Breast epithelium (tissue), 4 donors: ENCODE measurements around the gene ZNF488. TPM values are rescaled to one million over a fixed set of nuclear protein-coding genes. Genes with fewer than 3 reads are reported as not detected.

ENCODE experiments used
- DNase-seq, 2 donors: peaks; one replicate each; pipeline ENCODE4 v3.0.0-alpha.2; 2019; ENCODE audit warnings: low spot score in 2 of 2
- H3K27ac ChIP-seq, 2 donors: fragments of 200-600 bp; sonication (generic) in 1 of 2; one replicate each; pipeline ENCODE4 v1.5.1; 2016 to 2019; ENCODE audit warnings: mild to moderate bottlenecking in 1 of 2
- H3K27me3 ChIP-seq, 2 donors: fragments of 200-600 bp; sonication (generic) in 1 of 2; one replicate each; pipeline versions ENCODE4 v1.5.1 to v1.6.0; 2017 to 2019; ENCODE audit warnings: control low read depth in 1 of 2, mild to moderate bottlenecking in 1 of 2
- H3K36me3 ChIP-seq: fragments of 200-600 bp; one replicate; pipeline ENCODE4 v1.5.1; 2019
- H3K4me1 ChIP-seq, 2 donors: fragments of 200-600 bp; sonication (generic); one replicate each; pipeline ENCODE4 v1.5.1; 2016 to 2019; ENCODE audit warnings: control low read depth in 1 of 2
- H3K4me3 ChIP-seq, 3 donors: fragments of 200-600 bp; sonication (generic); 1 replicate in 2 of 3; 2 replicates in 1 of 3; pipeline ENCODE4 v1.5.1; 2016 to 2019; ENCODE audit warnings: mild to moderate bottlenecking in 3 of 3, moderate library complexity in 2 of 3
- H3K9me3 ChIP-seq, 2 donors: fragments of 200-600 bp; sonication (generic) in 1 of 2; one replicate each; pipeline ENCODE4 v1.5.1; 2016 to 2019; ENCODE audit warnings: control low read depth in 1 of 2
- POLR2A ChIP-seq: fragments of 450-650 bp; IDR thresholded peaks from one replicate; pipeline ENCODE4 v1.6.1; 2016; ENCODE audit warnings: antibody characterized with exemption, mild to moderate bottlenecking, moderate library complexity
- POLR2AphosphoS5 ChIP-seq, 3 donors: sonication (generic); formaldehyde crosslinking; IDR thresholded peaks; one replicate each; pipeline ENCODE4 v1.6.1; 2017; ENCODE audit warnings: antibody characterized with exemption in 3 of 3
- intact Hi-C: fragments of 100-400 bp; cut with DNase I; formaldehyde crosslinking; loops from one replicate; pipeline ENCODE4 v1.15.1; 2023; ENCODE audit warnings: low total_unique reads
- total RNA-seq, 3 donors: library from RNA; depleted of rRNA; stranded (reverse); fragments of >200 nt; gene quantifications; one replicate each; pipeline ENCODE4 v1.1.0, GENCODE V29; 2016
- TF ChIP-seq, protein P1 (sequence below), 3 donors: fragments of 450-650 bp; IDR thresholded peaks; one replicate each; pipeline ENCODE4 v1.5.1; 2016 to 2017; ENCODE audit warnings: antibody characterized with exemption in 3 of 3, mild to moderate bottlenecking in 3 of 3, moderate library complexity in 3 of 3

The ZNF488 gene
- total RNA-seq, 3 donors from 2014 or later, result 0.44 TPM; not detected in 2

DNA sequence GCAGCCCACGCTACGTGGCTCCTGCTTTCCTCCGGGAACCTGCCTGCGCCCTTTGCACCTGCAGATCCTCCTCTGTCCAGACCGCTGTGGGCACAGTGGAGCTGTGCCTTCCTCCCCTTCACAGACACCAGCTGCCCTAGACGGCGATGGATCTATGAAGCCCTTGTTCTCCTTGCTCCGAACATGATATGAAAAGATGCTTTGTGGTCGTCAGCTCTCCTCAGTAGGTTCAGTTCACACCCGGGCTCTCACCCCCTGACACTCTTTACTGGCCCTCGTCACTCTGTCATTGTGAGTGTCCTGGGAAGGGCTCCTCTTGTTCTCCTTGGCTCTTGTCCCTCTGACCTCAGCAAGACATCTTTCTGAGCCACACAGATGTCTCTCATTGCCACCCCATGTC is 4.2 kb downstream of the ZNF488 start:
- H3K9me3 ChIP-seq, result no peaks in the 10 kb centered on the region
- no peak overlapping the region for H3K4me3 ChIP-seq
- TF ChIP-seq, protein P1, sequence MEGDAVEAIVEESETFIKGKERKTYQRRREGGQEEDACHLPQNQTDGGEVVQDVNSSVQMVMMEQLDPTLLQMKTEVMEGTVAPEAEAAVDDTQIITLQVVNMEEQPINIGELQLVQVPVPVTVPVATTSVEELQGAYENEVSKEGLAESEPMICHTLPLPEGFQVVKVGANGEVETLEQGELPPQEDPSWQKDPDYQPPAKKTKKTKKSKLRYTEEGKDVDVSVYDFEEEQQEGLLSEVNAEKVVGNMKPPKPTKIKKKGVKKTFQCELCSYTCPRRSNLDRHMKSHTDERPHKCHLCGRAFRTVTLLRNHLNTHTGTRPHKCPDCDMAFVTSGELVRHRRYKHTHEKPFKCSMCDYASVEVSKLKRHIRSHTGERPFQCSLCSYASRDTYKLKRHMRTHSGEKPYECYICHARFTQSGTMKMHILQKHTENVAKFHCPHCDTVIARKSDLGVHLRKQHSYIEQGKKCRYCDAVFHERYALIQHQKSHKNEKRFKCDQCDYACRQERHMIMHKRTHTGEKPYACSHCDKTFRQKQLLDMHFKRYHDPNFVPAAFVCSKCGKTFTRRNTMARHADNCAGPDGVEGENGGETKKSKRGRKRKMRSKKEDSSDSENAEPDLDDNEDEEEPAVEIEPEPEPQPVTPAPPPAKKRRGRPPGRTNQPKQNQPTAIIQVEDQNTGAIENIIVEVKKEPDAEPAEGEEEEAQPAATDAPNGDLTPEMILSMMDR (IDR thresholded peaks at IDR 0.05), result no peak
- TF ChIP-seq POLR2AphosphoS5 (IDR thresholded peaks at IDR 0.05) (no peak), POLR2A (no peak)
- no peaks in the 10 kb centered on the region for H3K27me3 ChIP-seq
- H3K36me3 ChIP-seq, result no peaks in the 10 kb centered on the region
- intact Hi-C loops, result no loop called here
- H3K27ac ChIP-seq, result no peak overlapping the region
- no peaks in the 10 kb centered on the region for H3K4me1 ChIP-seq
- peak in 1 of 2 donors; percentile 4 for DNase-seq

DNA sequence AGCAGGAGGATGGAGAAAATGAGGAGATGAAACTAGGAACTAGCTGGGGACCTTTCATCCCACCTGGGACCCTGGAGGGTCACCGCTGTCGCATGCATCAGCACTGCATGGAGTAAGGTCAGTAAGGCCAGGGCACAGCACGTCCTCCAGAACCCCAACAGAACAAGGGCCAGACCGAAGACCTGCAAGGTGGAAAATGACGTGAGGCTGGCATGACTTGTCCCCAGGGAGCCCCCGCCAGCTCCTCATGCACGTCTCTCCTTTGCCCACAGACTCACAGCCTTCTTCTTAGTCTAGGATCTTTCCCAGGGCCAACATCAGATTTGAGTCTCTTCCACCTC is 4.7 kb downstream of the ZNF488 start:
- Histone ChIP-seq H3K4me1 (no peaks in the 10 kb centered on the region), H3K27ac (no peak overlapping the region), H3K36me3 (no peaks in the 10 kb centered on the region), H3K27me3 (no peaks in the 10 kb centered on the region), H3K9me3 (no peaks in the 10 kb centered on the region), H3K4me3 (no peak overlapping the region)
- TF ChIP-seq, protein P1 (IDR thresholded peaks at IDR 0.05), result no peak
- TF ChIP-seq POLR2A (no peak), POLR2AphosphoS5 (IDR thresholded peaks at IDR 0.05) (no peak)
- peak in 1 of 2 donors; percentile 7 for DNase-seq
- intact Hi-C loops, result no loop called here

DNA sequence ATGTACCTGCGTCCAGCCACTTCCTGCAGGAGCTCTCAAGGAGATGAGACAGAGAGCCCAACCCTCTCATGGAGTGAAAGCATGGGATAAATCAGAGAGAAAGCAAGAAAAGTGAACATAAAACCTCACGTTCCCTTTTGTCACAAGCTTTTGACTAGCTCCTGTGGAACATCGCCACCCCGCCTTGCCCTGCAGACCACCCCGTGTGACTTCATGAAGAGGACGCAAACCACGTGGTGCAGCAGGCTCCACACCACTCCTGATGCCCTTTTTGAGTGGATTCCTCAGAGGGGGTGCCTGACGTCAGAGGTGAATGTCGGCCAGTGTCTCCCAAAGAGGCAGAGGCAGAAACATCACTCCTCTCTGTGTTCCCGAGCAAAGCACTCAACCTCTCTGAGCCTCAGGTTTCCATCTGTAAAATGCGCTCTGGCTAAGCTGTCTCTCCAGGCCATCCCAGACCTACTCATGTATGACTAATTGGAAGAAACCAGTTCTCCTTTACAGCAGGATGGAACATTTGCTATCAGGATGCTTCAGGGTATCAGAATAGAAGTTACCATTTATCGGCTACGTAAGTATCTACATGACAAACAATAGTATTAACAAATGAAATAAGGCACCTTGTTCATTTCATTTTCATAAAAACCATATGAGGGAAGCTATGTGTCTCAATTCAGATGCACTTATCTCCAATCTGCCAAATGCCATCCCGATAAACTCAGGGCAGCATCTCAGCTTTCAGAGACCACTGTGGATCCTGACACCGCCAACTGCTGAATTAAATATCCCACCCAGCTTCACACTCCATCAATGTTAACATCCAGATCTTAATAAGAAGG is 5.3 kb downstream of the ZNF488 start:
- Histone ChIP-seq H3K4me3 (no peak overlapping the region), H3K36me3 (no peaks in the 10 kb centered on the region), H3K4me1 (no peaks in the 10 kb centered on the region), H3K9me3 (no peaks in the 10 kb centered on the region), H3K27ac (no peak overlapping the region), H3K27me3 (no peaks in the 10 kb centered on the region)
- intact Hi-C loops, result no loop called here
- no peak for TF ChIP-seq POLR2AphosphoS5 (IDR thresholded peaks at IDR 0.05)
- TF ChIP-seq, protein P1 (IDR thresholded peaks at IDR 0.05), result no peak
- no peak for TF ChIP-seq POLR2A
- DNase-seq, result peak in 1 of 2 donors; percentile 4

DNA sequence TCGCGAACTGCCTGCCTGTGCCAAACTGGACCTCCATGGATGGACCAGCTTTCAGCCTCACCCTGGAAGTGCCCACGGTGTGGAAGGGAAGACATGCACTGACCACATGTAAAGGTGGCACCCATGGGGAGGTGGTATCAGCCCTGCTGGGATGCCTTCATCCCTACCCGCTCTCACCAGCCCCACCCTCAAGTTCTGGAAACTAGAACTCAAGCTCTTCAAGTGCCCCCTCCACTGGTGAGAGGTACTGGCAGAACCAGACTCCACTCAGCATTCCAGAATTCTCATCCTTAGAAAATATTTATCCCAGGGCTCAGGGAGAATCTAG is 5.9 kb downstream of the ZNF488 start:
- H3K27me3 ChIP-seq, result no peaks in the 10 kb centered on the region
- H3K9me3 ChIP-seq, result no peaks in the 10 kb centered on the region
- peak in 1 of 2 donors; percentile 12 for DNase-seq
- no peaks in the 10 kb centered on the region for H3K4me1 ChIP-seq
- no peak overlapping the region for H3K4me3 ChIP-seq
- intact Hi-C loops, result no loop called here
- H3K27ac ChIP-seq, result no peak overlapping the region
- no peaks in the 10 kb centered on the region for H3K36me3 ChIP-seq
- TF ChIP-seq POLR2AphosphoS5 (IDR thresholded peaks at IDR 0.05), result no peak
- no peak for TF ChIP-seq POLR2A
- TF ChIP-seq, protein P1 (IDR thresholded peaks at IDR 0.05), result no peak

DNA sequence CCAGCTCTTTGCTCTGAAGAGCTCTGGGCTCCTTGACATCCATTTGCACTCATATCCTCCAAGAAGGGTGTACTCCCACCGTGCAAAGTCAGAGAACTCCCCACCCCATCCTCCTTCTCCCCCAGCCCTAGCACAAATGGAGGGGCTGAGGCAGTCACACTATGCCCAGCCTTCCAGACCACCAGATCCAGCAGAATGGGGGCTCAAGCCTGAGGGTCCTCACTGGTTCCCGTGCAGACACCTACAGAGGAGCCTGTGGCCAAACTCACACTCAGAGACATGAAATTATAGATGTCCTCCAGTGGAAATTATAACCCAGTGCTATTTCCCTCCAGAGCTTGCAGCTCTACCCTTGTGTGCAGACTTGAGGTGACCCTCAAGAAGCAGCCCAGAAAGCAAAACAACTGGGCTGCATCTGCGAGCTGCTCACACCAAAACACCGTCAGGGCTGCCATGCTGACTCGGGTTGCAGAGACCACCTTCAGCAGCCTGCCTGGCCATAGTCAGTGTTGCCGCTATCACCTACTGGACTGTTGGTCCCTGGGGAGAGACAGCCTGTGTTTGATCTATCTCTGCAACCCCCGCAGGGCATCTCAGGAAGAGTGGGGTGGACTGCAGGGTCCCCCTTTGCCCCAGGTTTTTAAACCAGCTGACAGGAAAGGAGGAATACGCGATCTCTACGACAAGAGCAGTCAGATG is 7.4 kb downstream of the ZNF488 start:
- DNase-seq, result peak in 1 of 2 donors; percentile 4
- no peaks in the 10 kb centered on the region for H3K4me1 ChIP-seq
- no peaks in the 10 kb centered on the region for H3K9me3 ChIP-seq
- TF ChIP-seq, protein P1 (IDR thresholded peaks at IDR 0.05), result no peak
- TF ChIP-seq POLR2A (no peak), POLR2AphosphoS5 (IDR thresholded peaks at IDR 0.05) (no peak)
- H3K36me3 ChIP-seq, result no peaks in the 10 kb centered on the region
- H3K27me3 ChIP-seq, result no peaks in the 10 kb centered on the region
- no peak overlapping the region for H3K4me3 ChIP-seq
- H3K27ac ChIP-seq, result no peak overlapping the region
- intact Hi-C loops, result no loop called here
